H1 (cell line): Measurements from ENCODE around the gene FGGY. TPM values are rescaled to one million over a fixed set of nuclear protein-coding genes. Genes with fewer than 3 reads are reported as not detected.

Source experiments
- CTCF ChIA-PET: fragments of 300-600 bp; sonication (Branson Sonifier 250); formaldehyde crosslinking; loops from one replicate; lab custom pipeline; 2021; ENCODE audit not compliant: partially characterized antibody; lab: Charles Lee
- POLR2A ChIA-PET: fragments of 300-600 bp; sonication (Branson Sonifier 250); formaldehyde crosslinking; loops from one replicate; lab custom pipeline; 2021; ENCODE audit warnings: inconsistent platforms; ENCODE audit not compliant: partially characterized antibody; lab: Charles Lee
- DNase-seq, 2 experiments: peaks; one replicate each; pipeline versions ENCODE4 v3.0.0 to v3.0.0-alpha.2; 2010 to 2022; ENCODE audit warnings: low spot score in 2 of 2, low read depth in 1 of 2, mixed read lengths in 1 of 2
- FAIRE-seq: peaks from 2 replicates; lab custom pipeline; 2011; peaks lifted over from hg19 to GRCh38; lab: Jason Lieb, UNC
- H2AFZ ChIP-seq: 2 replicates; pipeline ENCODE4 v1.8.1; 2012; ENCODE audit warnings: low read length, inconsistent platforms
- H2AK5ac ChIP-seq: 2 replicates; pipeline ENCODE4 v1.6.1; 2013; ENCODE audit warnings: low read depth, low read length
- H2BK120ac ChIP-seq: replicated peaks from 2 replicates; pipeline ENCODE3; 2013; ENCODE audit warnings: low read depth, low read length, inconsistent platforms
- H2BK12ac ChIP-seq: 2 replicates; pipeline ENCODE4 v1.6.1; 2013; ENCODE audit warnings: low read depth, low read length
- H2BK15ac ChIP-seq: 2 replicates; pipeline ENCODE4 v1.6.1; 2013; ENCODE audit warnings: low read length
- H2BK20ac ChIP-seq: 2 replicates; pipeline ENCODE4 v1.6.1; 2013; ENCODE audit warnings: low read length
- H2BK5ac ChIP-seq: 2 replicates; pipeline ENCODE4 v1.6.1; 2013; ENCODE audit warnings: low read depth, low read length
- H3K14ac ChIP-seq: 2 replicates; pipeline ENCODE4 v1.6.1; 2013; ENCODE audit warnings: inconsistent platforms; ENCODE audit not compliant: insufficient read length
- H3K18ac ChIP-seq: 2 replicates; pipeline ENCODE4 v1.6.1; 2013; ENCODE audit warnings: low read length; ENCODE audit errors: extremely low read depth
- H3K23ac ChIP-seq: 2 replicates; pipeline ENCODE4 v1.6.1; 2013; ENCODE audit warnings: inconsistent platforms; ENCODE audit not compliant: insufficient read length
- H3K23me2 ChIP-seq: 2 replicates; pipeline ENCODE4 v1.6.1; 2013; ENCODE audit warnings: low read depth, low read length
- H3K27ac ChIP-seq: 2 replicates; pipeline ENCODE4 v1.6.1; 2011; ENCODE audit warnings: low read depth, low read length, inconsistent platforms
- H3K27me3 ChIP-seq, 4 experiments: replicated peaks in 1 of 4; 1 replicate in 1 of 4; 2 replicates in 3 of 4; pipeline versions ENCODE4 v1.6.1 to v1.8.1; 2011 to 2013; ENCODE audit warnings: low read length in 3 of 4, mild to moderate bottlenecking in 3 of 4, inconsistent platforms in 2 of 4, mixed read lengths in 2 of 4, moderate library complexity in 1 of 4; ENCODE audit not compliant: control insufficient read depth in 3 of 4, insufficient read depth in 3 of 4; ENCODE audit errors: extremely low read depth in 1 of 4
- H3K36me3 ChIP-seq, 4 experiments: 2 replicates each; pipeline versions ENCODE4 v1.6.1 to v1.8.1; 2011 to 2013; ENCODE audit warnings: mild to moderate bottlenecking in 4 of 4, low read length in 3 of 4, moderate library complexity in 2 of 4, control low read depth in 1 of 4, inconsistent platforms in 1 of 4; ENCODE audit not compliant: insufficient read depth in 4 of 4, control insufficient read depth in 2 of 4
- H3K4ac ChIP-seq: replicated peaks from 2 replicates; pipeline ENCODE3; 2013; ENCODE audit warnings: low read length, low read depth, mixed read lengths, inconsistent platforms; ENCODE audit not compliant: insufficient read length
- H3K4me1 ChIP-seq, 4 experiments: replicated peaks in 1 of 4; 1 replicate in 1 of 4; 2 replicates in 3 of 4; pipeline versions ENCODE4 v1.6.1 to v1.8.1; 2011 to 2013; ENCODE audit warnings: low read length in 3 of 4, inconsistent platforms in 2 of 4, mixed read lengths in 1 of 4; ENCODE audit not compliant: insufficient read depth in 4 of 4, control insufficient read depth in 3 of 4
- H3K4me2 ChIP-seq, 2 experiments: 2 replicates each; pipeline versions ENCODE4 v1.6.1 to v1.8.1; 2011 to 2013; ENCODE audit warnings: low read depth in 2 of 2, low read length in 2 of 2, control low read depth in 1 of 2, inconsistent platforms in 1 of 2, mild to moderate bottlenecking in 1 of 2; ENCODE audit not compliant: insufficient read depth in 1 of 2
- H3K4me3 ChIP-seq, 4 experiments: fragments of 200-600, 300-600 bp in 1 of 4; sonication (generic), shearing (Covaris generic), sonication (Bioruptor Twin) in 1 of 4; 2 replicates each; pipeline versions ENCODE4 v1.5.1 to v1.8.1; 2011 to 2016; ENCODE audit warnings: low read length in 4 of 4, low read depth in 3 of 4, control low read depth in 2 of 4, inconsistent platforms in 2 of 4, mild to moderate bottlenecking in 2 of 4, mixed read lengths in 1 of 4, moderate library complexity in 1 of 4; ENCODE audit not compliant: insufficient read depth in 2 of 4; ENCODE audit errors: extremely low read depth in 1 of 4
- H3K56ac ChIP-seq: replicated peaks from 2 replicates; pipeline ENCODE3; 2013; ENCODE audit warnings: low read depth, mild to moderate bottlenecking, mixed read lengths, low read length, inconsistent platforms; ENCODE audit not compliant: insufficient read length
- H3K79me1 ChIP-seq: 2 replicates; pipeline ENCODE4 v1.6.1; 2013; ENCODE audit warnings: low read depth, low read length, control low read depth
- H3K79me2 ChIP-seq, 2 experiments: 2 replicates each; pipeline versions ENCODE4 v1.6.1 to v1.8.1; 2012 to 2013; ENCODE audit warnings: low read length in 2 of 2, mild to moderate bottlenecking in 2 of 2, inconsistent platforms in 1 of 2; ENCODE audit not compliant: insufficient read depth in 2 of 2, control insufficient read depth in 1 of 2
- H3K9ac ChIP-seq, 4 experiments: replicated peaks in 1 of 4; 1 replicate in 1 of 4; 2 replicates in 3 of 4; pipeline versions ENCODE4 v1.6.1 to v1.8.1; 2011 to 2013; ENCODE audit warnings: low read depth in 3 of 4, low read length in 3 of 4, control low read depth in 2 of 4, mild to moderate bottlenecking in 2 of 4, moderate library complexity in 2 of 4, inconsistent platforms in 1 of 4; ENCODE audit errors: extremely low read depth in 1 of 4
- H3K9me3 ChIP-seq, 2 experiments: 2 replicates each; pipeline versions ENCODE4 v1.6.1 to v1.8.1; 2012 to 2013; ENCODE audit warnings: mild to moderate bottlenecking in 2 of 2, moderate library complexity in 2 of 2, control low read depth in 1 of 2, inconsistent platforms in 1 of 2, low read depth in 1 of 2, low read length in 1 of 2, mixed read lengths in 1 of 2; ENCODE audit not compliant: insufficient read depth in 2 of 2
- H4K20me1 ChIP-seq, 2 experiments: replicated peaks in 1 of 2; 2 replicates each; pipeline versions ENCODE3 to v1.8.1; 2011 to 2013; ENCODE audit warnings: inconsistent platforms in 2 of 2, low read length in 2 of 2, mild to moderate bottlenecking in 1 of 2; ENCODE audit not compliant: insufficient read depth in 2 of 2, control insufficient read depth in 1 of 2
- H4K5ac ChIP-seq: 2 replicates; pipeline ENCODE4 v1.6.1; 2013; ENCODE audit warnings: low read length, low read depth, mixed read lengths, inconsistent platforms; ENCODE audit not compliant: insufficient read length
- H4K8ac ChIP-seq: 2 replicates; pipeline ENCODE4 v1.8.0; 2013; ENCODE audit warnings: mild to moderate bottlenecking, moderate library complexity, low read length, inconsistent platforms; ENCODE audit not compliant: insufficient read depth; ENCODE audit errors: extremely low read depth
- H4K91ac ChIP-seq: replicated peaks from 2 replicates; pipeline ENCODE3; 2013; ENCODE audit warnings: low read length, mixed read lengths, inconsistent platforms; ENCODE audit not compliant: insufficient read length
- CBX5 ChIP-seq: fragments of 300-800, 300-1000 bp; sonication (generic); IDR thresholded peaks from 2 replicates; pipeline ENCODE4 v1.7.1; 2016; ENCODE audit warnings: antibody characterized with exemption, low read length, low read depth
- JUND ChIP-seq: IDR thresholded peaks from 2 replicates; pipeline ENCODE4 v1.6.1; 2011; ENCODE audit warnings: mild to moderate bottlenecking, improper control_type of control experiment, low read length
- RBBP5 ChIP-seq: IDR thresholded peaks from 2 replicates; pipeline ENCODE4 v1.7.1; 2012; ENCODE audit warnings: low read depth, mild to moderate bottlenecking, inconsistent platforms, low read length, moderate library complexity, borderline replicate concordance
- YY1 ChIP-seq: IDR thresholded peaks from 2 replicates; pipeline ENCODE4 v1.6.1; 2011; ENCODE audit warnings: low read depth, mild to moderate bottlenecking, low read length
- polyA plus RNA-seq, 7 experiments: library from polyadenylated mRNA; depleted of rRNA in 3 of 7; stranded (reverse) in 5 of 7; unstranded in 2 of 7; fragments of >200 nt in 5 of 7; fragments of 200-250 nt in 2 of 7; gene quantifications; 1 replicate in 5 of 7; 2 replicates in 1 of 7; 4 replicates in 1 of 7; pipeline versions ENCODE4 v1.2.1 to v1.2.3, GENCODE V29; 2011 to 2013; ENCODE audit warnings: missing spikeins in 2 of 7, mixed read lengths in 2 of 7
- total RNA-seq: library from RNA; stranded (reverse); fragmentation: NEBNext Ultra II Directional; extraction: Animal tissue kit (Norgen Biotek cat#: 25700); gene quantifications from 2 replicates; pipeline ENCODE4 v1.2.1, GENCODE V29; 2021

Gene FGGY
- total and polyA plus RNA-seq, 2 of the 8 experiments (the other 6 are each of a cell fraction or from before 2014, with no cell fraction given): 10.3 to 12.5 TPM

GRCh38 chr1:59788825-59789224 lies 491.9 kb downstream of the FGGY start:
- Histone ChIP-seq H2BK120ac (no peak overlapping the region), H3K23ac (no peak overlapping the region), H2AFZ (no peak overlapping the region), H2BK20ac (no peak overlapping the region), H4K8ac (no peak overlapping the region), H2BK15ac (no peak overlapping the region), H3K79me2 (no peaks in the 10 kb centered on the region), H4K5ac (no peak overlapping the region), H2BK12ac (no peak overlapping the region), H3K36me3 (no peaks in the 10 kb centered on the region), H4K91ac (no peak overlapping the region), H2AK5ac (no peak overlapping the region), H3K18ac (no peak overlapping the region), H3K9ac (no peak overlapping the region), H3K23me2 (no peaks in the 10 kb centered on the region), H3K9me3 (peaks cover 4 to 6% of the 10 kb centered on the region in 2 experiments; a peak in 2 of 4 replicates), H3K4ac (no peak overlapping the region), H3K79me1 (no peaks in the 10 kb centered on the region), H3K4me2 (no peak overlapping the region), H3K14ac (no peak overlapping the region), H3K27ac (no peak overlapping the region), H2BK5ac (no peak overlapping the region), H3K27me3 (no peaks in the 10 kb centered on the region), H3K4me1 (no peaks in the 10 kb centered on the region), H3K4me3 (no peak overlapping the region), H4K20me1 (no peaks in the 10 kb centered on the region), H3K56ac (no peak overlapping the region)
- TF ChIP-seq CBX5 (no peak), JUND (no peak), YY1 (no peak), RBBP5 (no peak)
- DNase-seq (no peak), FAIRE-seq (no peak)
- ChIA-PET CTCF (no interaction called here), POLR2A (no interaction called here)
